Transverse colon (tissue), 4 donors: ENCODE results near the gene C11orf54. TPM values are rescaled to one million over a fixed set of nuclear protein-coding genes. Genes with fewer than 3 reads are reported as not detected.

Experiments used
- DNase-seq: peaks from one replicate; pipeline ENCODE4 v3.0.0-alpha.2; 2019
- H3K27ac ChIP-seq, 4 donors: fragments of 200-600 bp; sonication (generic); 2 replicates each; pipeline ENCODE4 v1.5.1; 2016 to 2018; ENCODE audit warnings: inconsistent platforms in 4 of 4
- H3K27me3 ChIP-seq: fragments of 200-600 bp; sonication (generic); 2 replicates; pipeline ENCODE4 v1.5.1; 2017; ENCODE audit warnings: inconsistent platforms
- H3K36me3 ChIP-seq, 4 donors: fragments of 200-600 bp; sonication (generic); 2 replicates each; pipeline ENCODE4 v1.5.1; 2017 to 2019; ENCODE audit warnings: inconsistent platforms in 4 of 4
- H3K4me1 ChIP-seq, 4 donors: fragments of 200-600 bp; sonication (generic); 2 replicates each; pipeline ENCODE4 v1.5.1; 2017 to 2020; ENCODE audit warnings: inconsistent platforms in 4 of 4
- H3K4me3 ChIP-seq, 4 donors: fragments of 200-600 bp; sonication (generic); 1 replicate in 1 of 4; 2 replicates in 3 of 4; pipeline versions ENCODE4 v1.5.1 to v1.6.1; 2017 to 2019; ENCODE audit warnings: inconsistent platforms in 4 of 4
- H3K9me3 ChIP-seq, 2 donors: fragments of 200-600 bp; sonication (generic); 2 replicates each; pipeline ENCODE4 v1.5.1; 2017 to 2019; ENCODE audit warnings: inconsistent platforms in 2 of 2
- EP300 ChIP-seq: sonication (generic); formaldehyde crosslinking; IDR thresholded peaks from one replicate; pipeline ENCODE4 v1.6.1; 2017; ENCODE audit warnings: antibody characterized with exemption, low read depth
- POLR2A ChIP-seq: fragments of 450-650 bp; IDR thresholded peaks from one replicate; pipeline ENCODE4 v1.6.1; 2016; ENCODE audit warnings: antibody characterized with exemption, mild to moderate bottlenecking, moderate library complexity
- POLR2AphosphoS5 ChIP-seq, 3 donors: sonication (generic); formaldehyde crosslinking; IDR thresholded peaks; one replicate each; pipeline ENCODE4 v1.6.1; 2016; ENCODE audit warnings: antibody characterized with exemption in 3 of 3
- WGBS, 2 donors: methylation state at CpG; one replicate each; pipeline ENCODE4 v1.1.5; 2018; ENCODE audit warnings: low coverage in 1 of 2; 5-methylcytosine and 5-hydroxymethylcytosine counted together
- in situ Hi-C, 4 donors: fragments of 200-750 bp; cut with MboI; loops; one replicate each; pipeline versions ENCODE4 v1.15.0 to v1.15.1; 2017; ENCODE audit warnings: low sequenced_read_pairs in 3 of 4, low pct_ligation_motif_present in 1 of 4, low pct_unique_long_range_greater_than_20kb in 1 of 4
- intact Hi-C: fragments of 100-400 bp; cut with DNase I; formaldehyde crosslinking; loops from one replicate; pipeline ENCODE4 v1.15.1; 2023; ENCODE audit warnings: low total_unique reads
- total RNA-seq, 4 donors: library from RNA; depleted of rRNA; stranded (reverse); fragments of >200 nt; gene quantifications; one replicate each; pipeline ENCODE4 v1.1.0, GENCODE V29; 2016
- TF ChIP-seq, protein P1 (sequence below), 5 experiments: fragments of 200-600 bp in 3 of 5; fragments of 450-650 bp in 2 of 5; sonication (generic) in 3 of 5; IDR thresholded peaks; 1 replicate in 2 of 5; 2 replicates in 3 of 5; pipeline ENCODE4 v1.5.1; 2016 to 2017; ENCODE audit warnings: antibody characterized with exemption in 5 of 5, inconsistent platforms in 3 of 5, mild to moderate bottlenecking in 2 of 5, moderate library complexity in 1 of 5

C11orf54 gene
- total RNA-seq, 4 donors from 2014 or later: 33.3 to 160 (median 105) TPM

DNA sequence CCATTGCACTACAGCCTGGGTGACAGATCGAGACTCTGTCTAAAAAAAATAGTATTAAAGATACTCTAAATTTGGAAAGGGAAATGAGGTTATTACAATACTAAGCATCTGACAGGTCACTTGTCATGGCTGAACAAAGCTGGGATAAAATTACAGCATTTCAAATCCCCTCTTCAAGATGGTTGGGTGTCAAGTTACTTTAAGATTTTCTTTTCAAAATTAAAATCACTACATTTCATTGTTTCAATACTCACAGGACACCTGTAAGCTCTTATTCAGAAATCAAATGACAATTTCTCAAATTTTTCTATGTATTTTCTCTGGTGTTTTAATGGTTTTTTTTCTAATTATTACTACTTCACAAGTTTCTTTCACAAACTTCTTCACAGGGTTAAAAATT lies 5.8 kb upstream of the C11orf54 start:
- no peaks in the 10 kb centered on the region for H3K27me3 ChIP-seq
- DNase-seq: no peak
- no peak overlapping the region for H3K4me3 ChIP-seq
- H3K4me1 ChIP-seq: peaks cover 17 to 72% (median 32%) of the 10 kb centered on the region in 4 donors
- H3K9me3 ChIP-seq: no peaks in the 10 kb centered on the region
- intact Hi-C loops: no loop called here
- TF ChIP-seq, protein P1, sequence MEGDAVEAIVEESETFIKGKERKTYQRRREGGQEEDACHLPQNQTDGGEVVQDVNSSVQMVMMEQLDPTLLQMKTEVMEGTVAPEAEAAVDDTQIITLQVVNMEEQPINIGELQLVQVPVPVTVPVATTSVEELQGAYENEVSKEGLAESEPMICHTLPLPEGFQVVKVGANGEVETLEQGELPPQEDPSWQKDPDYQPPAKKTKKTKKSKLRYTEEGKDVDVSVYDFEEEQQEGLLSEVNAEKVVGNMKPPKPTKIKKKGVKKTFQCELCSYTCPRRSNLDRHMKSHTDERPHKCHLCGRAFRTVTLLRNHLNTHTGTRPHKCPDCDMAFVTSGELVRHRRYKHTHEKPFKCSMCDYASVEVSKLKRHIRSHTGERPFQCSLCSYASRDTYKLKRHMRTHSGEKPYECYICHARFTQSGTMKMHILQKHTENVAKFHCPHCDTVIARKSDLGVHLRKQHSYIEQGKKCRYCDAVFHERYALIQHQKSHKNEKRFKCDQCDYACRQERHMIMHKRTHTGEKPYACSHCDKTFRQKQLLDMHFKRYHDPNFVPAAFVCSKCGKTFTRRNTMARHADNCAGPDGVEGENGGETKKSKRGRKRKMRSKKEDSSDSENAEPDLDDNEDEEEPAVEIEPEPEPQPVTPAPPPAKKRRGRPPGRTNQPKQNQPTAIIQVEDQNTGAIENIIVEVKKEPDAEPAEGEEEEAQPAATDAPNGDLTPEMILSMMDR (IDR thresholded peaks at IDR 0.05): no peak
- no peak for TF ChIP-seq POLR2A
- no peak for TF ChIP-seq POLR2AphosphoS5 (IDR thresholded peaks at IDR 0.05)
- TF ChIP-seq EP300: no peak
- WGBS, 2 donors: 90 to 100% methylated on average over 1 of the region's 1 CpG
- H3K36me3 ChIP-seq: peaks cover 0 to 72% (median 32%) of the 10 kb centered on the region in 4 donors
- in situ Hi-C loops: loop anchor here in 2 of 4 donors (25.0 kb wide), 1 partner anchor 752 kb away; the partner anchor contains the start of genes ANKRD49 (in 2 of the 2) and MRE11 (in 2 of the 2)
- H3K27ac ChIP-seq: no peak overlapping the region

DNA sequence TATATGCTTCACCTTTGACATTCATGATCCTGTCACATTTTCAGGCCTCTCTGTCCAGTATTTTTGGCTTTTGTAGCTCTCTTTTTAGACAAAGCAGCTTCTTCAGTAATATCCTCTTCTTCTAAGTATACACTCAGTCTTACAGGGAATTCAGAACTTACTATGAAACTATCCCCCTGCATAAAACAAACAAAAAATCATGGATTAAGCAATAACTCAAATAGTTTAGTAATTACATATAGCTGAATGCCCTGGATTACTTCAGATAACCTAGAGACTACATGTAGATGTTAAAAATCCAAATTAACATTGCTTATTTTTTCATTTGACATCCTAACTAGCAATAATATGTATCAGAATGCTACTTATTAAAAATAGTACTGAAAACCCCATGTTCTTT lies 5.3 kb upstream of the C11orf54 start:
- no peak for DNase-seq
- TF ChIP-seq POLR2A: no peak
- no peak for TF ChIP-seq EP300
- TF ChIP-seq, protein P1 (IDR thresholded peaks at IDR 0.05): no peak
- no peak for TF ChIP-seq POLR2AphosphoS5 (IDR thresholded peaks at IDR 0.05)
- Histone ChIP-seq H3K4me3 (no peak overlapping the region), H3K9me3 (no peaks in the 10 kb centered on the region), H3K27me3 (no peaks in the 10 kb centered on the region), H3K27ac (no peak overlapping the region), H3K4me1 (peaks cover 17 to 72% (median 32%) of the 10 kb centered on the region in 4 donors), H3K36me3 (peaks cover 0 to 69% (median 29%) of the 10 kb centered on the region in 4 donors)
- intact Hi-C loops: no loop called here
- in situ Hi-C loops: loop anchor here in 2 of 4 donors (25.0 kb wide), 1 partner anchor 751 kb away; the partner anchor contains the start of genes ANKRD49 (in 2 of the 2) and MRE11 (in 2 of the 2)

DNA sequence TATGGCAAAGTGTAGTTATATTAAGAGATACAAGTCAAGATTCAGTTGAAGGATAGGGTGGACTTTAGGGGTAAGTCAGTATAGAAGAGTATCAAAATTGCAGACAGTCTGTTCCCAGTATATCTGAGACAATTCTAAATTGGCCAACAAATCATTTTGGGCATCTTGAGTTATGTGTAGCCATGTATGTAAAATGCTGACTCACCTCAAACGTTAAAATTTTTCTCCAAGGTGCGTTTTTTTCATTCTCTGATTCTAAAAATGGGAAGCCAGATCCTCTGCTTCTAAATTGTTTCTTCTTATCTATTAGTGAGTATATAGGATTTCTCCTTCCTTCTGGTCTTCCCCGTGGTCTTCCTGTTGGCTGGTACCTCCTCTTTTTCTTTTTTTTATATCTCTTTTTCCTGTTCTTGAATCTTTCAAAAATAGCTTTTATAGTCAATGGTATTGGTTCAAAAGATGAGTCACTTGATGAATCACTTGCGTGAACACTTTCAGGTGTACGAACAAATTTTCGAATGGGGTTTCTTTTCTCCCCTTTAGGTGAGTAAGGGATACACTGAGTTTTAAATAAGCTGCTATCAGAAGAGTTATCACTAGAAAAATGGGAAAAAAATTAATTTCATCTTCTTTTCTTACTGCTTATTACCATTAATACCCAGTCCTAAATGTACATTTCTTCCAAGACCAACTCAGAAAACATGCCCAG lies 3.4 kb upstream of the C11orf54 start:
- H3K27ac ChIP-seq: peak overlapping the region in 1 of 4 donors; percentile 21
- peaks cover 0 to 49% (median 22%) of the 10 kb centered on the region in 4 donors for H3K36me3 ChIP-seq
- H3K4me3 ChIP-seq: peak overlapping the region in 1 of 4 donors; percentile 71
- intact Hi-C loops (no loop called here), in situ Hi-C loops (loop anchor here in 2 of 4 donors (25.0 kb wide), 1 partner anchor 749 kb away; the partner anchor contains the start of genes ANKRD49 (in 2 of the 2) and MRE11 (in 2 of the 2))
- TF ChIP-seq EP300 (no peak), POLR2AphosphoS5 (IDR thresholded peaks at IDR 0.05) (no peak), POLR2A (no peak)
- TF ChIP-seq, protein P1 (IDR thresholded peaks at IDR 0.05): no peak
- peaks cover 21 to 75% (median 39%) of the 10 kb centered on the region in 4 donors for H3K4me1 ChIP-seq
- WGBS, 2 donors: 19 to 43% methylated on average over 6 of the region's 6 CpGs
- H3K27me3 ChIP-seq: no peaks in the 10 kb centered on the region
- DNase-seq: no peak
- H3K9me3 ChIP-seq: no peaks in the 10 kb centered on the region

DNA sequence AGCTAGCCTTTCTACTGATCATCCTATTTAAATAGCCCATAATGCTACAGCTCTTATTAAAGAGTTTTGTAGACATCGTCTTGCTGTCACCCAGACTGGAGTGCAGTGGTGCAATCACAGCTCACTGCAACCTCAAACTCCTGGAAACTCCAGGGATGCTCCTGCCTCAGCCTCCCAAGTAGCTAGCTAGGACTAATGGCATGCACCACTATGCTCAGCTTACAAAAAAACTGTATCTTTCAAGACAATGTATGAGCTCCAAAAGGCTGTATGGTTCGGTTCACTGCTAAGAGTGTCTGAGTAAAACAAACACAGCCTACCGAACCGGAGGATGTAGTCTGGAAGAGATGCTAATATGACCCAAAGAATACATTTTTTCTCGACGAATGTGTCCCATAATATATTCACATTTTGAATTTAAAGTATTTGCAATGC lies 2.8 kb upstream of the C11orf54 start:
- TF ChIP-seq, protein P1 (IDR thresholded peaks at IDR 0.05): no peak
- no peak for TF ChIP-seq POLR2AphosphoS5 (IDR thresholded peaks at IDR 0.05)
- TF ChIP-seq POLR2A: no peak
- no peak for TF ChIP-seq EP300
- Histone ChIP-seq H3K27me3 (no peaks in the 10 kb centered on the region), H3K4me1 (peaks cover 21 to 73% (median 39%) of the 10 kb centered on the region in 4 donors), H3K27ac (peak overlapping the region in 2 of 4 donors; percentile 93 to 98), H3K9me3 (no peaks in the 10 kb centered on the region), H3K36me3 (peaks cover 0 to 43% (median 17%) of the 10 kb centered on the region in 4 donors), H3K4me3 (peak overlapping the region in 2 of 4 donors; percentile 71 to 80)
- no peak for DNase-seq
- in situ Hi-C loops: loop anchor here in 2 of 4 donors (25.0 kb wide), 1 partner anchor 749 kb away; the partner anchor contains the start of genes ANKRD49 (in 2 of the 2) and MRE11 (in 2 of the 2)
- WGBS, 2 donors: 36 to 43% methylated on average over 4 to 6 of the region's 6 CpGs
- intact Hi-C loops: no loop called here
